ENCODE measurements around the gene KCNK10. TPM values are rescaled to one million over a fixed set of nuclear protein-coding genes. Genes with fewer than 3 reads are reported as not detected.

KCNK10 gene
- total RNA-seq, 6 donors from 2014 or later = 0.13 to 0.30 TPM; not detected in 4

GRCh38 chr14:88346048-88346639 lies 23.1 kb upstream of the KCNK10 start:
- 65 to 72% methylated on average over 5 of the region's 5 CpGs for WGBS, 2 donors
- ATAC-seq (ENCODE audit: low FRiP score in 2 of 2) (no peak), DNase-seq (no peak)
- H3K36me3 ChIP-seq = no peaks in the 10 kb centered on the region
- no peak overlapping the region for H3K4me3 ChIP-seq
- TF ChIP-seq CTCF (IDR thresholded peaks at IDR 0.05) (no peak), POLR2AphosphoS5 (IDR thresholded peaks at IDR 0.05) (no peak), POLR2A (IDR thresholded peaks at IDR 0.05) (no peak), EP300 (IDR thresholded peaks at IDR 0.05) (no peak)
- no peaks in the 10 kb centered on the region for H3K9me3 ChIP-seq
- H3K27me3 ChIP-seq = no peaks in the 10 kb centered on the region
- no peaks in the 10 kb centered on the region for H3K4me1 ChIP-seq
- H3K27ac ChIP-seq = no peak overlapping the region

DNA sequence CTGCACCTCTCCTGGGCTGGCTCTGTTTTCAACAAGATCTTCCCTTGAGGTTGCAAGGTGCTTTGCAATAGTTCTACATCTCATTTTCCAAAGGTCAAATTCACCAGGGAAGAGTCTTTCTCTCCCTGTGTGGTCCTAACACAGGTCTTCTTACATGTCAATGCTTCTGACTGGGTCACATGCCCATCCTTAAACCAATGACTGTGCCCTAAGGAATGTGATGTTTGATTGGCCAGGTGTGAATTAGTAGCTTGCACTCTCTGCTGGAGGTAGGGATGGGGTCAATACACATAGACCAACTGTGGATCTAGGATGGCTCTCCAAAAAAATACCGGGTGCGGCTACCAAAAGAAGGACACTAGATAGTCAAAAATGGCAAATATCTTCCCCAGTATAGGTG lies 19.9 kb upstream of the KCNK10 start:
- DNase-seq (no peak), ATAC-seq (ENCODE audit: low FRiP score in 2 of 2) (no peak)
- 96 to 100% methylated on average over 2 of the region's 2 CpGs for WGBS, 2 donors
- H3K4me1 ChIP-seq = no peaks in the 10 kb centered on the region
- no peak overlapping the region for H3K27ac ChIP-seq
- no peaks in the 10 kb centered on the region for H3K36me3 ChIP-seq
- H3K9me3 ChIP-seq = no peaks in the 10 kb centered on the region
- H3K4me3 ChIP-seq = no peak overlapping the region
- no peak for TF ChIP-seq POLR2A (IDR thresholded peaks at IDR 0.05)
- no peak for TF ChIP-seq CTCF (IDR thresholded peaks at IDR 0.05)
- no peak for TF ChIP-seq POLR2AphosphoS5 (IDR thresholded peaks at IDR 0.05)
- no peak for TF ChIP-seq EP300 (IDR thresholded peaks at IDR 0.05)
- H3K27me3 ChIP-seq = no peaks in the 10 kb centered on the region

GRCh38 chr14:88340357-88340756 lies 17.3 kb upstream of the KCNK10 start:
- Histone ChIP-seq H3K36me3 (no peaks in the 10 kb centered on the region), H3K9me3 (no peaks in the 10 kb centered on the region), H3K27me3 (no peaks in the 10 kb centered on the region), H3K4me1 (no peaks in the 10 kb centered on the region), H3K4me3 (no peak overlapping the region), H3K27ac (no peak overlapping the region)
- TF ChIP-seq EP300 (IDR thresholded peaks at IDR 0.05) (no peak), CTCF (IDR thresholded peaks at IDR 0.05) (no peak), POLR2A (IDR thresholded peaks at IDR 0.05) (no peak), POLR2AphosphoS5 (IDR thresholded peaks at IDR 0.05) (no peak)
- no peak for DNase-seq
- ATAC-seq (ENCODE audit: low FRiP score in 2 of 2) = no peak

DNA sequence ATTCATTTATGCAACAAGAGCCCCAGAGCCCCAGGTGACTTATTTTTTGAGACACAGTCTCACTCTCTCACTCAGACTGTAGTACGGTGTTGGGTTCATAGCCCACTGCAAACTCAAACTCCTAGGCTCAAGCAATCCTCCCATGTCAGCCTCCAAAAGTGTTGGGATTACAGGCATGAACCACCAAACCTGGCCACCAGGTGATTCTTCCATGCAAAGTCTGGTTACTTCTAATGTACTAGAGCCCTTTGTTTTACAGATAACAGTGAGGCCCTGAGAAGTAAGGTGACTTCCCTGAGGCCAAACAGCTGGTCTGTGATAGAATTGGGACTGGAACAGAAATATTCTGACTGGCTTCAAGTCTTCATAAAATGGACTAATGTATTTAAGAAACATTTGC lies 10.0 kb upstream of the KCNK10 start:
- DNase-seq (no peak), ATAC-seq (ENCODE audit: low FRiP score in 2 of 2) (no peak)
- H3K27ac ChIP-seq = no peak overlapping the region
- TF ChIP-seq POLR2AphosphoS5 (IDR thresholded peaks at IDR 0.05) (no peak), EP300 (IDR thresholded peaks at IDR 0.05) (no peak), POLR2A (IDR thresholded peaks at IDR 0.05) (no peak), CTCF (IDR thresholded peaks at IDR 0.05) (no peak)
- no peaks in the 10 kb centered on the region for H3K9me3 ChIP-seq
- 71 to 92% methylated on average over 1 of the region's 1 CpG for WGBS, 2 donors
- H3K27me3 ChIP-seq = no peaks in the 10 kb centered on the region
- no peak overlapping the region for H3K4me3 ChIP-seq
- H3K36me3 ChIP-seq = no peaks in the 10 kb centered on the region
- H3K4me1 ChIP-seq = no peaks in the 10 kb centered on the region

GRCh38 chr14:88327497-88327896 lies 4.4 kb upstream of the KCNK10 start:
- peaks cover 0 to 25% (median 13%) of the 10 kb centered on the region in 4 donors for H3K4me1 ChIP-seq
- no peak overlapping the region for H3K27ac ChIP-seq
- no peaks in the 10 kb centered on the region for H3K36me3 ChIP-seq
- H3K9me3 ChIP-seq = no peaks in the 10 kb centered on the region
- TF ChIP-seq POLR2A (IDR thresholded peaks at IDR 0.05) = no peak
- TF ChIP-seq EP300 (IDR thresholded peaks at IDR 0.05) = no peak
- TF ChIP-seq CTCF (IDR thresholded peaks at IDR 0.05) = no peak
- no peak for TF ChIP-seq POLR2AphosphoS5 (IDR thresholded peaks at IDR 0.05)
- peaks cover 0 to 30% (median 15%) of the 10 kb centered on the region in 4 donors for H3K27me3 ChIP-seq
- 53 to 57% methylated on average over 1 of the region's 1 CpG for WGBS, 2 donors
- H3K4me3 ChIP-seq = no peak overlapping the region
- DNase-seq (no peak), ATAC-seq (ENCODE audit: low FRiP score in 2 of 2) (no peak)
